Activated CD4-positive, alpha-beta T cell treated with anti-CD3 and anti-CD28 coated beads, Interleukin-2, amount 50 U/mL, for 48 hours (primary cell): ENCODE results near the gene NOS2.
"Not testable (repeated sequence)": the region's sequence is repeated elsewhere in the genome, so short reads cannot be mapped to it uniquely, and the experiment has no call there.

Experiments used
- DNase-seq, 2 experiments: peaks; one replicate each; pipeline ENCODE4 v3.0.0-alpha.2; 2020

NOS2 gene

GRCh38 chr17:27783440-27784350 is 16.6 kb downstream of the NOS2 start:
- no peak for DNase-seq

DNA sequence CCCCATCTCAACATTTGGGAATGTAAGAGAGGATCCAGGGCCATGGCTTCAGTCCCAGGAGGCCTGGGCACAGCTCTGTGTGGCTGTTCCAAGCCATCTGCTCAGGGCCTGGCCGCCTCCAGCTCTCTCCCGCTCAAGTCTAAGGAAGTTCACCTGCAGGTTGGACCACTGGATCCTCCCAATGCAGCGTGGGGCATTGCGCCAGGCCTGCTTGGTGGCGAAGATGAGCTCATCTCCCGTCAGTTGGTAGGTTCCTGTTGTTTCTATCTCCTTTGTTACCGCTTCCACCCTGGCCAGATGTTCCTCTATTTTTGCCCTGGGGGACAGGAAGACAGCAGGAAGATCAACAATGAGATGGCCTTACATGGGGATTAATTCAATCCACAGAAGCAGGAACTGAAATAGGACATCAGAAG is 17.5 kb downstream of the NOS2 start:
- no peak for DNase-seq

DNA sequence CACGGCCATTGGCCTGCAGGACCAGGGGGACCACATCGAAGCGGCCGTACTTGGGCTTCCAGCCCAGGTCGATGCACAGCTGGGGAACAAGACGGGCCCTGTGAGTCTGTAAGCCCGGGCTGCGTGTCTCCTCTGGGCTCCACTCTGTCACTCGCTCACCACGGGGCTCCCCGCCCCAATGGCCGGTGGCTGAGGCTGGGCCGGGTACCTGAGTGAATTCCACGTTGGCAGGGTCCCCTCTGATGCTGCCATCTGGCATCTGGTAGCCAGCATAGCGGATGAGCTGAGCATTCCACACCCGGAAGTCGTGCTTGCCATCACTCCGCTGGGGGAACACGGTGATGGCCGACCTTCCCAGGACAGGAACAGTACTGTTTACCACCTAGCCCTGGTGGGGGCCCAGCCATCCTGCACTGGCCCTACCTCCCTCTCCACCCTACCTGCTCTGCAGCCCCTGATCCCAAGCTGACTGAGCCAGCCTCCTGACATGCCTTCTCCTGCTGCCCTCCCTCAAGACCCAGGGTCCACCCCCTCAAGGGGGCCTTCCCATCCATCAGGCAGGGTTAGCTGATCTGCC is 19.4 kb downstream of the NOS2 start:
- no peak for DNase-seq

DNA sequence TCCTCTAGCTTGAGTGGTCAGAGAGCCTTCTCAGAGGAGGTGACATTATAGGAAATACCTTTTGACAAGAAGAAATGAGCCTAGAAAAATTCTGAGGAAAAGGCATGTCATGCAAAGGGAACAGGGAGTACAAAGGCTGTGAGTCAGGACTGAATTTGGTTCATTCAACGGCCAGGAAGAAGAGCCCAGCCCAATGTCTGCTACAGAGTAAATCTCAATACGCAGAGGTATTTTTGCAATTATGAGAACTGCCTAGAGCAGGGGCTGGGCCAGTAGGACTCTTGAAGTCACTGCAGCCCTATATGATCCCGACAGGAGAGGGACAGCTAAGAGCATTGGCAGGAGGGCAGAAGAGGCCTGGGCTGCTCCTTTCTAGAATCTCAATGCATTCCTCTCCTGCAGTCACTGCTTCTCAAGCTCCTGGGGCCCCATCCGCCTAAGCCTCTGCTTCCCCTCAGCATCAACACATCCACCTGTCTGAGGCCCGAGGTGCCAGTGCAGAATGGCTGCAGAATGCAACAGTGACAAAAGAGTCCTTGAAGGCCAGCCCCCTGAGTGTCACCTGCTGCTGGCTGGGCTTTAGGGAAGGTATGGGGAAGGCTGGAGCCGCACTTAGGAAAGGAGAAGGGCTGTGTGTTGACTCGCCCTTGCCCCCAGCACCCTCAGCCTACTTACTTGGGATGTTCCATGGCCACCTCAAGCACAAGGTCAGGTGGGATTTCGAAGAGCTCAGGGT is 20.1 kb downstream of the NOS2 start:
- DNase-seq, result no peak

GRCh38 chr17:27778183-27778582 is 22.1 kb downstream of the NOS2 start:
- no peak for DNase-seq

GRCh38 chr17:27776882-27777624 is 23.3 kb downstream of the NOS2 start:
- no peak for DNase-seq

GRCh38 chr17:27771586-27771985 is 28.7 kb downstream of the NOS2 start:
- no peak for DNase-seq

DNA sequence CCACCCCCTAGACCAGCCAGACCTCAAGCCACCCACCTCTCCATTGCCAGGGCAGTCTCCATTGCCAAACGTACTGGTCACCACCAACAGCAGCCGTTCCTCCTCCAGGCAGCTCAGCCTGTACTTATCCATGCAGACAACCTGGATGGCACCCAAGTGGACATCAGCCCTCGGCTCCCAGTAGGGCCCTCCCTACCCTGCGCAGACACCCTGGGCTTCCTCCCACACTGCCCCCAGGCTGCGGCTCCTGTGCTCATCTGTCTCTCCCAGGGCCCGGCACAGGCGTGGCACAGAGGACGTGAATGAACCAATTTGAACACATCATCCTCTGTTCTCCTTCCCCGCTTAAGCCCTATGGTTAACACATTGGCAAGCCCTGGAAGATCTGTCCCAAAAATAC is 29.5 kb downstream of the NOS2 start:
- DNase-seq, result no peak

GRCh38 chr17:27768858-27769410 is 31.4 kb downstream of the NOS2 start:
- no peak for DNase-seq

GRCh38 chr17:27766438-27766837 is 33.9 kb downstream of the NOS2 start:
- no peak for DNase-seq

- DNase-seq, result no peak
Observed at GRCh38 chr17:27765353-27765752, 35.0 kb downstream of the NOS2 start.

- DNase-seq, result no peak
Observed at GRCh38 chr17:27764589-27764988, 35.7 kb downstream of the NOS2 start.

GRCh38 chr17:27762527-27763305 is 37.6 kb downstream of the NOS2 start:
- peak; percentile 16 to 26 for DNase-seq

DNA sequence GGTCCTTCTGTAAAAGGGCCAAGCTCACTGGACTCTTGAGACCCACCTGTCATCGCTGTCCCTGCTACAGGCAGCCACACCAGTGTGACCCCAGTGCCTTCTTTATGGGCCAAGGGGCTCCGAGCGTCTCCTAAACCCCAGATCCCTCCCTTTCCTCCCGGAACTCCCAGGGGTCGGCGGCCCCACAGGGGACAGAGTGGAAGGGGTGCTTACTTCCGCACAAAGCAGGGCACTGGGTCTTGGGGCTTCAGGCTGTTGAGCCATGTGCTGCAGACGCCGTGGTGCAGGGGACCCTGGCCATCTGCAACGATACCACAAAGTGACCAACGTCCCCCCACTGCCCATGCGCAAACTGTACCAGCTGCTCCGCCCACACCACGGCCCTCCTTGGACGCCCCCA is 39.4 kb downstream of the NOS2 start:
- DNase-seq, result not testable (repeated sequence)

DNA sequence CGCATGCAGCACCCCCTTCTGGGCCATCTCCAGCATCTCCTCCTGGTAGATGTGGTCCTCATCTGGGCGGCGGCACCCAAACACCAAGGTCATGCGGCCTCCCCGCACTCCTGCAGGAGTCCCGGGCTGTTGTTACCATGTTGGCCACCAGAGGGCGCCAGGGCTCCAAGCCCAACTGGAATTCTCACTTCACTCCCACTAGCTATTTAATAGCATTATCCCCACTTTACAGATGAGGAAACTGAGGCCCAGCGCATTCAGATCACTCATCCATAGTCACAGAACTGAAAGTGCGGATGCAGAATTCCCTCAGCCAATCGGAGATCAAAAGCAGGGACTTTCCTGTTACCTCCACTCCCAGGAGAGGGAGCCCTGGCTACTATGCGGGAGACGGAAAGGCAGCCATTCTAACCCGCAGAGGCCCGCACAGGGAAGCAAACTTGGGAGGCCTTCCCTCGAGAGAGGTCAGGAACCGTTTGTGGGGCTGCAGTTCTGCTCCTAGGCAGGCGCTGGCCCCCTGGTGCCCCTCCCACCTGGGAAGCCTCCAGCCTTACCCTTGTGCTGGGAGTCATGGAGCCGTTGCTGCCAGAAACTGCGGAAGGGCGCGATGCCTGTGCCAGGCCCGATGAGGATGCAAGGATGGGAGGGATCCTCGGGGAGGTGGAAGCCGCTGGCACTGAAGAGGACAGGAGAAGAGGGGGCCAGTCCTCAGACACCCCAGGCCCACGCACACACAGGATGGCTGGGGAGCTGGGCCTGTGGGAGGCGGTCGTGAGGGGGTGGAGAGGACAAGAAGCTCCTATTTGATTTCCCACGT is 40.1 kb downstream of the NOS2 start:
- DNase-seq, result peak; percentile 80 to 82

GRCh38 chr17:27759528-27759927 is 40.8 kb downstream of the NOS2 start:
- DNase-seq, result no peak

GRCh38 chr17:27756467-27757371 is 43.6 kb downstream of the NOS2 start:
- DNase-seq, result peak; percentile 67 to 75

GRCh38 chr17:27755706-27756466 is 44.4 kb downstream of the NOS2 start:
- DNase-seq, result no peak

- DNase-seq, result no peak
Observed at GRCh38 chr17:27754549-27754948, 45.8 kb downstream of the NOS2 start.
